Prostate gland (tissue), 2 donors: ENCODE measurements around the gene TLL1.

ENCODE experiments used
- POLR2A ChIP-seq: fragments of 450-650 bp; IDR thresholded peaks from one replicate; pipeline ENCODE4 v1.6.1; 2016; ENCODE audit warnings: antibody characterized with exemption, mild to moderate bottlenecking
- POLR2AphosphoS5 ChIP-seq: sonication (generic); formaldehyde crosslinking; IDR thresholded peaks from one replicate; pipeline ENCODE4 v1.6.1; 2017; ENCODE audit warnings: antibody characterized with exemption
- TF ChIP-seq, protein P1 (sequence below), 4 experiments: fragments of 200-600 bp in 2 of 4; fragments of 450-650 bp in 2 of 4; sonication (generic) in 2 of 4; IDR thresholded peaks; 1 replicate in 3 of 4; 2 replicates in 1 of 4; pipeline ENCODE4 v1.5.1; 2016 to 2019; ENCODE audit warnings: antibody characterized with exemption in 4 of 4, mild to moderate bottlenecking in 2 of 4, moderate library complexity in 2 of 4

DNA sequence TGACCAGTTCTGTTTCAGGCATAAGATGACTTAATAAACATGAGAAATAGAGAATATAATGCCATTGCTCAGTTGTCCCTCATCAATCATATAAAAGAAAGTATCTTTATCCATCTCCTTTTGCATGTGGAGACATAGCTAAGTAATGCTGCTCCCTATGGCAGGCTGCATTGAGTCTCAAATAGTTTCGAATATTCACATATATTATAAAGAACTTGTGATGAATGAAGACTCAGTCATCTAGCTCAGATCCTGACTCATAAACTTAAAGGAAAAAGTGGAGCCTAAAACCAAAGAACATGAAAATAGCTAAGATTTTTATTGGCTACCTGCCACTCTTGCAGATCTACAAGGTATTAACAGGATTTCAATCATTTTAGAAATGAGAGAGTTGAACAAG lies 11.7 kb upstream of the TLL1 start:
- TF ChIP-seq, protein P1, sequence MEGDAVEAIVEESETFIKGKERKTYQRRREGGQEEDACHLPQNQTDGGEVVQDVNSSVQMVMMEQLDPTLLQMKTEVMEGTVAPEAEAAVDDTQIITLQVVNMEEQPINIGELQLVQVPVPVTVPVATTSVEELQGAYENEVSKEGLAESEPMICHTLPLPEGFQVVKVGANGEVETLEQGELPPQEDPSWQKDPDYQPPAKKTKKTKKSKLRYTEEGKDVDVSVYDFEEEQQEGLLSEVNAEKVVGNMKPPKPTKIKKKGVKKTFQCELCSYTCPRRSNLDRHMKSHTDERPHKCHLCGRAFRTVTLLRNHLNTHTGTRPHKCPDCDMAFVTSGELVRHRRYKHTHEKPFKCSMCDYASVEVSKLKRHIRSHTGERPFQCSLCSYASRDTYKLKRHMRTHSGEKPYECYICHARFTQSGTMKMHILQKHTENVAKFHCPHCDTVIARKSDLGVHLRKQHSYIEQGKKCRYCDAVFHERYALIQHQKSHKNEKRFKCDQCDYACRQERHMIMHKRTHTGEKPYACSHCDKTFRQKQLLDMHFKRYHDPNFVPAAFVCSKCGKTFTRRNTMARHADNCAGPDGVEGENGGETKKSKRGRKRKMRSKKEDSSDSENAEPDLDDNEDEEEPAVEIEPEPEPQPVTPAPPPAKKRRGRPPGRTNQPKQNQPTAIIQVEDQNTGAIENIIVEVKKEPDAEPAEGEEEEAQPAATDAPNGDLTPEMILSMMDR (IDR thresholded peaks at IDR 0.05): no peak
- TF ChIP-seq POLR2AphosphoS5 (no peak), POLR2A (no peak)
